Mesenteric fat pad (tissue), 1 donor: Measurements from ENCODE around the gene MPDZ. TPM values are rescaled to one million over a fixed set of nuclear protein-coding genes. Genes with fewer than 3 reads are reported as not detected.

Experiments
- DNase-seq: peaks from one replicate; pipeline ENCODE4 v3.0.0-alpha.2; 2020; ENCODE audit warnings: low spot score
- total RNA-seq: library from RNA; stranded (reverse); fragmentation: NEBNext Ultra II Directional; extraction: Animal tissue kit (Norgen Biotek cat#: 25700); gene quantifications from one replicate; pipeline ENCODE4 v1.2.1, GENCODE V29; 2021
- donor health status: DM: yes; HTN: yes; CAD: no.

The MPDZ gene
- total RNA-seq, 1 donor from 2014 or later, result 46.0 TPM

DNA sequence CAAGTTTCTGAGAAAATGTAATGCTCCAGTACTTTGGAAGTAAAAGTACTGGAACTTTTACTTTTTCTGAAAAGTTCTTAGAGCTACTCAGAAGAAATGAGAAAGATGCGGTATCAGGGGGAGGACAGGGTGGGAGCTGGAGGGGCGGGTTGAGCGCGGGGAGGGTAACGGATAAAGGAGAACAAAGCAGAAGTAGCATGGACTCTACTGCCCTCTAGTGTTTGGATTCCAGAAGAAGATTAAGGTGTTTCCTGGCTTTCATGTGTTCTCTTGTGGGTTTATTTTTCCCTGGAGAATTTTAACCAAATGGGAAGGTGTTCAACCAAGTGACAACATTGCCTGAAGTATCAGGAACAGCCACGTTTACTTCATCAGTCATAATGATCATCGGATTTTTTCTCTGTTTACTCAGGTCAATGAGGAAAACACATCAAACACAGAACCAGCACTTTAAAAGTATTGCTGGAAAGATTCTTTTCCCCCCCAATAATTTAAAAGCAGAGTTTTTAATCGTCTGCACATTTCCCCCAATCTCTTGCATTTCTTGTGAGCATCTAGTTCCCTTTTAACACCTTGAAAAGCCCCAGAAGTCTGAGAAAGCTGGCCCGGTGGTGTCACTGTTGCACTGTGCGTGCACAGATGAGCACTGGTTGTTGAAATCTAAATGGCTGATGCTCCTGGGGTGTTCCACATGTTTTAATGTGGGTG lies 190.6 kb downstream of the MPDZ start:
- no peak for DNase-seq

GRCh38 chr9:13083963-13084528 lies 195.4 kb downstream of the MPDZ start:
- no peak for DNase-seq

DNA sequence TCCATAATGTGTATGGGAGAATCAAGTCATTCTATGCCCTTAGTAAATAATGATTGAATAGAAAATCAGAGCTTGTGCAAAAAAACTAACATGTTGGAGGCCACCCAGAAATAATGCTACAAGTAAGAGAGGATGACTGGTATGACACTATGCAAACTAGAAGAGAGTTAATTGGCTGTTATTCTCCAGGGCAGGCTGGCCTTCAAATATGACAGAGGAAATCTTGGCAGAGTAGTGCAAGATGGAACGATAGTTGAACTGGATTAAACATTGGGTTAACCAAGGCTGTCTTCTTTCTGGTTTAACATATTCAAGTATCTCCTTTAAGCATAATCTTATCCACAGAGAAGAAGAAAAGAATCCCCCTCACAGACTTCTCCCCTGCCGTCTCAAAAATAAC lies 196.1 kb downstream of the MPDZ start:
- no peak for DNase-seq

- no peak for DNase-seq
Measured at GRCh38 chr9:13082796-13083195, 196.7 kb downstream of the MPDZ start.

- DNase-seq, result no peak
Measured at GRCh38 chr9:13078164-13078563, 201.3 kb downstream of the MPDZ start.

DNA sequence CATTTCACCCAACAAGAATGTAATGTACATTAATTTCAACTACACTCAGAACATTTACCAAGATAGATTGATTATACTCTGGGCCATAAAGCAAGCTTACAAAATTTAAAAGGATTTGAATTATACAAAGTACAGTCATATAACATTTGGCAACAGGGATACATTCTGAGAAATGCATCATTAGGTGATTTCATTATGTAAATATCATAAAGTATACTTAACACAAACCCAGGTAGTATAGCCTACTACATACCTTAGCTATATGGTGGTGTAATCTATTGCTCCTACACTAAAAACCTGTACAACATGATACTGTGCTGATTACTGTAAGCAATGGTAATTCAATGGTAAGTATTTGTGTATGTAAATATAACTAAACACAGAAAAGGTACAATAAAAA lies 202.9 kb downstream of the MPDZ start:
- no peak for DNase-seq

- no peak for DNase-seq
Measured at GRCh38 chr9:13071921-13072320, 207.6 kb downstream of the MPDZ start.

DNA sequence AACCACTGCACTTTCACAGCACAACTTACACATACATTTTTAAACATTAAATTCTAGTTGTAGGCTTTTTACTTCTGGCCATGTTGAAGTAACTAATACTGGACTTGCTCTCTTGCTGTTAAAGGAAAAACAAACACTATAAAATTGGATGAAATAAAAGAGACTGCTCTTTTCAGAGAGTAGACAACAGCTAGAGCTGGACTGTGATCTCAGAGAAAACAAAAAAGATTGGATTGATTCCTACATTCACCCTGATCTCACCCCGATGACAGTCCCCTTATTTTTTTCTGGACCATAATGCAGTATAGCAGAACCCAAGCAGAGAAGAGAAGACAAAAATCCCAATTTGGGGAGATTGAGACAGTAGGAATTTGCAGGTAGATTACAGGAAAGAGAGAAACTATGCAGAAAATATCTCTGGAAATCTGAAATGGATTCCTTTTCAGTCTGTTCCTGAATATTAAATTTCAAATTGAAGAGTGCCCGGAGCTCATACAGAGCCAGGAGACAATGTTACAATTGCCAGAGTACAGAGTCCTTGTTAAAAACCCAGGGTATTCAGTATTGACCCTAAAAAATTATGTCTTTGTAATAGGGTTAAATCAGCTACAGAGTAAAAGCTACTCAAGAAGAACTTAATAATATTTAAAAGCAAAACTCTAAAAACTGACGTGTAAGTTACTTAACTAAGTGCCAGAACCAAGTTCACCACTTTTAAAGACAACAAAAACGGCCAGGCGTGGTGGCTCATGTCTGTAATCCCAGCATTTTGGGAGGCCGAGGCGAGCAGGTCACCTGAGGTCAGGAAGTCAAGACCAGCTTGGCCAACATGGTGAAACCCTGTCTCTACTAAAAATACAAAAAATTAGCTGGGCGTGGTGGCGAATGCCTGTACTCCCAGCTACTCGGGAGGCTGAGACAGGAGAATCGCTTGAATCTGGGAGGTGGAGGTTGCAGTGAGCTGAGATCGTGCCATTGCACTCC lies 208.6 kb downstream of the MPDZ start:
- DNase-seq, result no peak

GRCh38 chr9:13069498-13069897 lies 210.0 kb downstream of the MPDZ start:
- no peak for DNase-seq

- DNase-seq, result no peak
Measured at GRCh38 chr9:13064676-13065075, 214.8 kb downstream of the MPDZ start.

DNA sequence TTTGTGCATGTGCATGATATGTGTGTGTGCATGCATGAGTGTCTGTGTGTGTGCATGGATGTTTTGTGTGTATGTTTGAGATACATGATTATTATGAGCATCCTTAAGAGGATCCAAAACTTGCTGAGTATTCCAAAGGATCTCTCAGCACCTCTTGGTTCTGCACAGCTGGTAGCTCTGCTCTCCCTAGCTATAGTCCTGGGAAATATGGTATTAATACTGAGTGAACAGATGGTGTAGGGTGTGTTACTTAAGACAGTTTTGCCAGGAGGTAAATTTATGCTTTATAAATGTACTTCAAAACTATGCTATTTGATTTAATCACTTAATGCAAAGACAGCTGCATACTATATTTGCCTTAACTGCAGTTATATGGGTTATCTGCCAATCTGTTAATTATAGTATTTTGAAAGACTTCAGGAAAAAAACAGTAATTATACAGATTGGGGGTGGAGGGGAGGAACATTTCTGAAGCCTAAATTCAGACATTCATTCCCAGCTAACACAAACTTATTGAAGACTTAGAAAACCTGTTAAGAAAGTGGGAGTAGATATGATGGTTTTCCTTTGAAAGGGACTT lies 215.5 kb downstream of the MPDZ start:
- DNase-seq, result no peak

DNA sequence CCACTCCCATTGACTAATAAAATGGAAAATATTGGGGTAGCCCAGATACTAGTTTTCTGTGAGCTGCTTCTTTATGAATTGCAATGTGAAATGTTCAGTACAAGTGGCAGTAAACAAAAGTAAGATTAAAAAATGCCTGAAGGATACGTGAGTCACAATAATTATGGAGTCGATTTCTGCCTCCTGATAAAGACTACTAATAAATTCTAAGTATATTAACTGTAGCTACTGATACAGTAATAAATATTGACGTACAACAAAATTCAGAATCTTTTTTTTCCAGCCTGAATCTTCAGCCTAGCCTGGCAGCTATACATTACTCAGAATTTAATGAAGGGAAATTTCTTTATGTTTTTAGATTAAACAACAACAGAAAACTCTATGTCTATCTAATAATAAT lies 218.1 kb downstream of the MPDZ start:
- DNase-seq, result no peak
